IMR-90 (cell line): ENCODE results near the gene AGPAT3. TPM values are rescaled to one million over a fixed set of nuclear protein-coding genes. Genes with fewer than 3 reads are reported as not detected.

Source experiments
- ATAC-seq: fragments of 200-7000 bp; cut with Tn5 transposase; 2 replicates; pipeline ENCODE4 v1.9.1; 2020; ENCODE audit warnings: low read depth, mild to moderate bottlenecking, moderate library complexity
- BruUV-seq: library from RNA; stranded (reverse); fragments of 400-500 nt; replicated peaks from 2 replicates; lab custom pipeline; 2021; lab: Mats Ljungman, UMichigan
- CTCF ChIA-PET: fragments of 300-600 bp; formaldehyde crosslinking; extraction: SDS; loops from one replicate; lab custom pipeline; 2021; ENCODE audit warnings: antibody characterized with exemption; lab: Yijun Ruan, JAX
- POLR2A ChIA-PET: fragments of 300-600 bp; sonication (Branson Sonifier 250); formaldehyde crosslinking; loops from one replicate; lab custom pipeline; 2022; ENCODE audit warnings: antibody characterized with exemption; ENCODE audit not compliant: unreplicated experiment; lab: Charles Lee
- DNase-seq: peaks from one replicate; pipeline ENCODE4 v3.0.0; 2013
- H2AFZ ChIP-seq: replicated peaks from 2 replicates; pipeline ENCODE3; 2013; ENCODE audit warnings: low read length, mild to moderate bottlenecking; ENCODE audit not compliant: poor library complexity
- H2AK5ac ChIP-seq: 2 replicates; pipeline ENCODE4 v1.6.1; 2013; ENCODE audit warnings: low read depth, low read length, inconsistent platforms
- H2AK9ac ChIP-seq: replicated peaks from 2 replicates; pipeline ENCODE3; 2013; ENCODE audit warnings: mild to moderate bottlenecking, low read depth, low read length, moderate library complexity; ENCODE audit not compliant: poor library complexity
- H2BK120ac ChIP-seq: 2 replicates; pipeline ENCODE4 v1.6.1; 2013; ENCODE audit warnings: low read depth, low read length, inconsistent platforms
- H2BK15ac ChIP-seq: 3 replicates; pipeline ENCODE4 v1.6.1; 2013; ENCODE audit warnings: low read depth, low read length, inconsistent platforms
- H2BK20ac ChIP-seq: 2 replicates; pipeline ENCODE4 v1.6.1; 2013; ENCODE audit warnings: low read depth, mild to moderate bottlenecking, inconsistent platforms, low read length, moderate library complexity
- H2BK5ac ChIP-seq: 2 replicates; pipeline ENCODE4 v1.6.1; 2013; ENCODE audit warnings: mild to moderate bottlenecking, low read depth, low read length, inconsistent platforms; ENCODE audit not compliant: poor library complexity, severe bottlenecking
- H3K14ac ChIP-seq: replicated peaks from 2 replicates; pipeline ENCODE4 v1.6.1; 2013; ENCODE audit warnings: low read depth, low read length, inconsistent platforms
- H3K18ac ChIP-seq: 2 replicates; pipeline ENCODE4 v1.6.1; 2013; ENCODE audit warnings: low read depth, low read length, control low read depth
- H3K23ac ChIP-seq: 2 replicates; pipeline ENCODE4 v1.6.1; 2013; ENCODE audit warnings: low read depth, low read length, inconsistent platforms
- H3K27ac ChIP-seq: 2 replicates; pipeline ENCODE4 v1.5.1; 2013; ENCODE audit warnings: mild to moderate bottlenecking, control low read depth, low read length; ENCODE audit not compliant: insufficient read depth
- H3K27me3 ChIP-seq: 2 replicates; pipeline ENCODE4 v1.6.1; 2013; ENCODE audit warnings: low read length; ENCODE audit not compliant: control insufficient read depth, insufficient read depth
- H3K36me3 ChIP-seq: 2 replicates; pipeline ENCODE4 v1.6.1; 2013; ENCODE audit warnings: low read length, mixed read lengths; ENCODE audit not compliant: control insufficient read depth, insufficient read depth
- H3K4ac ChIP-seq: 2 replicates; pipeline ENCODE4 v1.6.1; 2013; ENCODE audit warnings: low read depth, low read length, inconsistent platforms
- H3K4me1 ChIP-seq: 2 replicates; pipeline ENCODE4 v1.6.1; 2013; ENCODE audit warnings: low read length, mixed read lengths; ENCODE audit not compliant: control insufficient read depth, insufficient read depth
- H3K4me2 ChIP-seq: 2 replicates; pipeline ENCODE4 v1.6.1; 2013; ENCODE audit warnings: low read depth, mild to moderate bottlenecking, control low read depth, low read length, moderate library complexity
- H3K4me3 ChIP-seq: 2 replicates; pipeline ENCODE4 v1.5.1; 2013; ENCODE audit warnings: low read depth, mild to moderate bottlenecking, control low read depth, low read length, moderate library complexity; ENCODE audit not compliant: insufficient read depth
- H3K56ac ChIP-seq: 2 replicates; pipeline ENCODE4 v1.6.1; 2013; ENCODE audit warnings: low read length, inconsistent platforms; ENCODE audit not compliant: insufficient read depth; ENCODE audit errors: extremely low read depth
- H3K79me1 ChIP-seq, 2 experiments: 2 replicates each; pipeline ENCODE4 v1.6.1; 2013; ENCODE audit warnings: low read length in 2 of 2, inconsistent platforms in 1 of 2, low read depth in 1 of 2
- H3K9ac ChIP-seq: 2 replicates; pipeline ENCODE4 v1.6.1; 2013; ENCODE audit warnings: low read depth, low read length, control low read depth
- H3K9me1 ChIP-seq: 2 replicates; pipeline ENCODE4 v1.6.1; 2013; ENCODE audit warnings: low read length, inconsistent platforms; ENCODE audit not compliant: insufficient read depth
- H3K9me3 ChIP-seq: 2 replicates; pipeline ENCODE4 v1.6.1; 2013; ENCODE audit warnings: low read length; ENCODE audit not compliant: control insufficient read depth, insufficient read depth
- H4K20me1 ChIP-seq: 2 replicates; pipeline ENCODE4 v1.6.1; 2013; ENCODE audit warnings: low read length, inconsistent platforms; ENCODE audit not compliant: insufficient read depth
- H4K5ac ChIP-seq: 2 replicates; pipeline ENCODE4 v1.6.1; 2013; ENCODE audit warnings: mild to moderate bottlenecking, low read depth, low read length, control low read depth
- H4K8ac ChIP-seq, 2 experiments: 2 replicates each; pipeline ENCODE4 v1.6.1; 2013; ENCODE audit warnings: low read depth in 2 of 2, low read length in 2 of 2, control low read depth in 1 of 2, inconsistent platforms in 1 of 2
- H4K91ac ChIP-seq: 2 replicates; pipeline ENCODE4 v1.6.1; 2013; ENCODE audit warnings: low read depth, low read length, inconsistent platforms; ENCODE audit not compliant: insufficient read depth
- CEBPB ChIP-seq: IDR thresholded peaks from 2 replicates; pipeline ENCODE4 v1.6.1; 2012; ENCODE audit warnings: low read depth, low read length, improper control_type of control experiment
- FOS ChIP-seq: fragments of 150-350 bp; IDR thresholded peaks from 2 replicates; pipeline ENCODE4 v1.6.1; 2016; ENCODE audit warnings: low read depth, low read length
- RAD21 ChIP-seq: IDR thresholded peaks from 2 replicates; pipeline ENCODE4 v1.6.1; 2012; ENCODE audit warnings: low read length, improper control_type of control experiment
- WGBS, 2 experiments: methylation state at CpG; one replicate each; pipeline versions ENCODE4 v1.1.5 to v1.1.7; 2013; ENCODE audit warnings: missing lambda C conversion rate in 2 of 2; ENCODE audit not compliant: insufficient read length in 1 of 2; ENCODE audit errors: extremely low coverage in 2 of 2; 5-methylcytosine and 5-hydroxymethylcytosine counted together
- dilution Hi-C: fragments of 300-500 bp; cut with HindIII; formaldehyde crosslinking; loops from one replicate; pipeline ENCODE4 v1.14.3; 2018; ENCODE audit warnings: low sequenced_read_pairs; ENCODE audit not compliant: unreplicated experiment
- in situ Hi-C: fragments of 300-500 bp; cut with MboI; formaldehyde crosslinking; loops from 3 replicates; pipeline ENCODE4 v1.14.3; 2019; ENCODE audit warnings: low sequenced_read_pairs, inconsistent platforms, mixed read lengths
- intact Hi-C: fragments of 100-400 bp; cut with micrococcal nuclease; formaldehyde crosslinking; loops from 2 replicates; pipeline ENCODE4 v1.10.0; 2022
- polyA plus RNA-seq, 3 experiments: library from polyadenylated mRNA; depleted of rRNA; stranded (reverse); fragments of >200 nt; gene quantifications; 2 replicates each; pipeline ENCODE4 v1.2.3, GENCODE V29; 2012; ENCODE audit warnings: low replicate concordance in 1 of 3
- total RNA-seq: library from RNA; depleted of rRNA; stranded (reverse); fragments of >200 nt; gene quantifications from 2 replicates; pipeline ENCODE4 v1.2.3, GENCODE V29; 2012

AGPAT3 gene
- total and polyA plus RNA-seq, 2 of the 4 experiments (the other 2 are of a cell fraction), result 27.1 to 38.7 TPM

DNA sequence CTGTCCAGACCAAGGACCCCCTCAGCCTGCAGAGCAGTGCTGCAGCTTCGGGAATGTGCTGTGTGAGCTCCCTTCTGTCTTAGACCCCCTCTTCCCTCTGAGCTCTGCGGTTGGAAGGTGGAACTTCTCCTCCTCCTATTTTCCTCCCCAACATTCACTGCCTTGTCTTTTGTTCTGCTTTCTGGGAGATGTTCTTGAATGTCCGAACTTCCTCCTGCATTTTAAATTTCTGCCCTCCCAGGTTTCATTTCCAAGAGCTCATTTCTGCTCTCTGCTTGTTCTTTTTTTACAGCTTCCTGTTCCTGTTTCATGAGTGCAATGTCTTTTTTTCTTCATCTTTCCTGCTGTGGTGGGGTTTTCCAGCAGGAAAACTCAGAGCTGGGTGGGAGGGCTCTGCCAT is 46.3 kb upstream of the AGPAT3 start:
- Histone ChIP-seq H2BK20ac (no peak overlapping the region), H4K5ac (no peak overlapping the region), H2AFZ (peak overlapping the region; percentile 29), H2BK15ac (no peak overlapping the region), H3K9me3 (peaks cover 10% of the 10 kb centered on the region), H3K4me2 (no peak overlapping the region), H2AK5ac (no peak overlapping the region), H3K9me1 (no peaks in the 10 kb centered on the region), H3K4me3 (no peak overlapping the region), H3K14ac (no peak overlapping the region), H3K18ac (no peak overlapping the region), H3K9ac (no peak overlapping the region), H2BK5ac (no peak overlapping the region), H3K79me1 (no peaks in the 10 kb centered on the region), H3K4me1 (no peaks in the 10 kb centered on the region), H4K91ac (no peak overlapping the region), H3K27ac (no peak overlapping the region), H4K8ac (no peak overlapping the region), H3K23ac (no peak overlapping the region), H3K4ac (no peak overlapping the region), H4K20me1 (no peaks in the 10 kb centered on the region), H3K27me3 (no peaks in the 10 kb centered on the region; the same call in 1 of the 2 replicates), H3K56ac (no peak overlapping the region), H2BK120ac (no peak overlapping the region), H2AK9ac (no peak overlapping the region), H3K36me3 (no peaks in the 10 kb centered on the region)
- intact Hi-C loops, result no loop called here
- ATAC-seq (no peak), DNase-seq (no peak)
- in situ Hi-C loops, result no loop called here
- no CpG with 5 or more reads among the region's 3 CpGs for WGBS, 2 experiments
- dilution Hi-C loops, result no loop called here
- ChIA-PET CTCF (no interaction called here), POLR2A (no interaction called here)
- BruUV-seq, result no TSS peak
- TF ChIP-seq FOS (no peak), CEBPB (no peak), RAD21 (no peak)
